ENCODE measurements around the gene BCL7A. TPM values are rescaled to one million over a fixed set of nuclear protein-coding genes. Genes with fewer than 3 reads are reported as not detected.
A peak's percentile ranks its signal among the peaks of the same experiment; 100 is the strongest.

Gene BCL7A
- total and polyA plus RNA-seq, 9 of the 15 experiments (the other 6 are each of a cell fraction or from before 2014, with no cell fraction given): 0.25 to 21.9 (median 14.9) TPM

- Histone ChIP-seq H4K20me1 (replicated peaks; ENCODE audit: control insufficient read depth, insufficient read depth, low read length) (no peaks in the 10 kb centered on the region), H3K4me3 (no peak overlapping the region), H3K9me1 (ENCODE audit: control insufficient read depth, insufficient read depth, low read length) (no peaks in the 10 kb centered on the region), H3K79me2 (ENCODE audit: control insufficient read depth, insufficient read depth, low read length) (no peaks in the 10 kb centered on the region; the same call in 2 of the 3 replicates), H2AFZ (ENCODE audit: low read depth, low read length) (no peak overlapping the region), H3K27me3 (ENCODE audit: control insufficient read depth in 2 of 2, insufficient read depth in 2 of 2, low read length in 2 of 2) (no peaks in the 10 kb centered on the region), H3K9me3 (replicated peaks; ENCODE audit: control insufficient read depth, insufficient read depth, low read depth, low read length) (no peaks in the 10 kb centered on the region), H3K4me1 (replicated peaks in 1 of 2; ENCODE audit: control insufficient read depth in 2 of 2, insufficient read depth in 2 of 2, low read length in 2 of 2) (peaks cover 0 to 14% of the 10 kb centered on the region in 2 experiments; a peak in 3 of 5 replicates), H3K9ac (ENCODE audit: insufficient read depth in 1 of 2, low read depth in 2 of 2, low read length in 2 of 2) (no peak overlapping the region; a peak in 1 of 4 replicates), H3K27ac (ENCODE audit: extremely low read depth, low read depth, low read length) (no peak overlapping the region), H3K36me3 (ENCODE audit: control insufficient read depth, insufficient read depth, low read length) (peaks cover 27% of the 10 kb centered on the region; the same call in 2 of the 3 replicates), H3K4me2 (ENCODE audit: insufficient read depth, low read length) (no peak overlapping the region)
- FAIRE-seq (no peak), ATAC-seq (no peak), DNase-seq (ENCODE audit: extremely low read depth in 1 of 4, low spot score in 3 of 4) (no peak)
- WGBS (ENCODE audit: insufficient coverage, low coverage, missing lambda C conversion rate): 88% methylated on average over 18 of the region's 20 CpGs
- CTCF ChIA-PET (ENCODE audit: low intra/inter-chr PET ratio): no interaction called here
- in situ Hi-C loops (cut with MboI) (no loop called here), intact Hi-C loops (cut with micrococcal nuclease) (no loop called here)
- BruUV-seq (replicated peaks): no TSS peak
- TF ChIP-seq ELK3 (CRISPR knock-in tag; IDR thresholded peaks at IDR 0.05) (no peak), GMEB1 (CRISPR knock-in tag; IDR thresholded peaks at IDR 0.05) (no peak), RFX7 (CRISPR knock-in tag; IDR thresholded peaks at IDR 0.05) (no peak), RBM39 (optimal IDR thresholded peaks at IDR 0.05; ENCODE audit: low read depth, low read length) (no peak), PHB (CRISPR knock-in tag; IDR thresholded peaks at IDR 0.05) (no peak), ZZZ3 (IDR thresholded peaks at IDR 0.05) (no peak), POLR2G (IDR thresholded peaks at IDR 0.05; ENCODE audit: low read depth, low read length) (0 out of 2 replicates have a peak, but pooled peaks have one; percentile 19), TRIM25 (IDR thresholded peaks at IDR 0.05; ENCODE audit: borderline replicate concordance) (no peak), ZNF23 (CRISPR knock-in tag; IDR thresholded peaks at IDR 0.05) (no peak), RBM22 (IDR thresholded peaks at IDR 0.05; ENCODE audit: low read depth, low read length, poor library complexity, severe bottlenecking) (peak; percentile 37)
- POLR2A ChIA-PET: interaction anchor here (0.6 to 1.5 kb wide), 5 partner anchors 12 to 147 kb away, joined by 3 to 7 read pairs (median 3); no protein-coding TSS in a partner anchor
These were observed 29.0 kb downstream of the BCL7A start for GRCh38 chr12:122050706-122051105.
